Measurements from ENCODE around the gene LMAN2.

- no peak for TF ChIP-seq POLR2A (IDR thresholded peaks at IDR 0.05)
- no peak for TF ChIP-seq POLR2AphosphoS5 (IDR thresholded peaks at IDR 0.05; ENCODE audit: insufficient read depth in 1 of 2, low read depth in 1 of 2)
- TF ChIP-seq, protein P1, sequence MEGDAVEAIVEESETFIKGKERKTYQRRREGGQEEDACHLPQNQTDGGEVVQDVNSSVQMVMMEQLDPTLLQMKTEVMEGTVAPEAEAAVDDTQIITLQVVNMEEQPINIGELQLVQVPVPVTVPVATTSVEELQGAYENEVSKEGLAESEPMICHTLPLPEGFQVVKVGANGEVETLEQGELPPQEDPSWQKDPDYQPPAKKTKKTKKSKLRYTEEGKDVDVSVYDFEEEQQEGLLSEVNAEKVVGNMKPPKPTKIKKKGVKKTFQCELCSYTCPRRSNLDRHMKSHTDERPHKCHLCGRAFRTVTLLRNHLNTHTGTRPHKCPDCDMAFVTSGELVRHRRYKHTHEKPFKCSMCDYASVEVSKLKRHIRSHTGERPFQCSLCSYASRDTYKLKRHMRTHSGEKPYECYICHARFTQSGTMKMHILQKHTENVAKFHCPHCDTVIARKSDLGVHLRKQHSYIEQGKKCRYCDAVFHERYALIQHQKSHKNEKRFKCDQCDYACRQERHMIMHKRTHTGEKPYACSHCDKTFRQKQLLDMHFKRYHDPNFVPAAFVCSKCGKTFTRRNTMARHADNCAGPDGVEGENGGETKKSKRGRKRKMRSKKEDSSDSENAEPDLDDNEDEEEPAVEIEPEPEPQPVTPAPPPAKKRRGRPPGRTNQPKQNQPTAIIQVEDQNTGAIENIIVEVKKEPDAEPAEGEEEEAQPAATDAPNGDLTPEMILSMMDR (IDR thresholded peaks at IDR 0.05) = no peak
These were observed 22.7 kb upstream of the LMAN2 start for GRCh38 chr5:177374211-177374610.
